ENCODE data around the gene WDR62.
"Not testable (repeated sequence)": the region's sequence is repeated elsewhere in the genome, so short reads cannot be mapped to it uniquely, and the experiment has no call there.

The WDR62 gene

DNA sequence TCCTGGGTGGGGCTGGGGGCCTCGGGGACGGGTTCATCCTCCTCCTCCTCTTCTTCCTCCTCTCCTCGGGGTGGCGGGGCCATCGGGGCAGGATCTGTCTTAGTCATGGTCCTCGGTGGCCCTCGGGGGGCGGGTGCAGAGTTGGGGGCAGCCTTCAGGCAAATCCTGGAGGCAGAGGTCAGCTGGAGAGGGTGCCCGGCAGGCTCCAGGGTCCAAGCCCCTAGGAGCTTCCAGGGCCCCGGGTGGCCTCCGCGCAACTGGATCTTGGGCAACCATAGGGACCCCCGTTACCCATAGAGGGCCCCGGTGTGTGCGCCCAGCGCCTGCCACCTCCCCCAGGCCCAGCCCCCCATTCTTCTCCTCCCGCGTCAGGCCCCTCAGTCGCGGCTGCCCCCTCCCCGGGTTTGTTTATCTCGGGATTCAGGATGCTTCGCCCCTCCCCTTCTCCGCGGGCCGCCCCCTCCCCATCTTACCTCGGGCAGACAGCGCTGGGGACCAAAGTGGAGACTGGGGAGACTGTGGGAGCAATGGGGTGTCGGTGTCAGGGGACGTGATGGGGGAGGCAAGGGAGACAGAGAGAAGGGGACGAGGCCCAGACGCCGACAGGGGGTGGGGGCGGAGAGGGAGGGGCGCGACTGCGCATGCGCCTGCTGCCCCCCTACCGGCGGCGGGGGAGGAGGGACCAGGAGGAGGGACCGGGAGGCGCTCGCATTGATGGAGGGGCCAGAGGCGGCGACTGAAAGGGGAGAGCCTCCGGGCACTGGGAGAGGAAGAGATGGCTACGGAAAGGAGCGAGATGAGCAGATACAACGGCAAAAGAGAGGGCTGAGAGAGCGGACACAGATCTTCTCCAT lies 22.2 kb upstream of the WDR62 start, which contains the start of gene CLIP3:
Gene CLIP3 (minus strand): TSS at position 623 of the 854 bp plus-strand sequence. CDS start 516 bp downstream, at position 107.
- DNase-seq (ENCODE audit: low read depth): no peak

DNA sequence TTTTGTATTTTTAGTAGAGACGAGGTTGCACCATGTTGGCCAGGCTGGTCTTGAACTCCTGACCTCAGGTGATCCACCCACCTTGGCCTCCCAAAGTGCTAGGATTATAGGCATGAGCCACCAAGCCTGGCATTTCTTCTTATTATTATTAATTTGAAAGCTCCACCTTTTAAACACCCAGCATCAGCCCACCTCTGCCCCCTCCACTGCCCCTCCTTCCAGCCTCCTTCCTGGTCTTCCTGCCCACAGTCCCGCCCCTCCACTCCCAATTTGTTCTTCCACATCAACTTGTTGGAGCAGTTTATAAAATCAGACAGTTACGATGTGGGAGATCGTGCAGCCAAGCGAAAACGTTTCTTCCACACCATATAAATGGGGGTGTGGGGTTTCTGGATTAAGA lies 14.2 kb upstream of the WDR62 start:
- DNase-seq (ENCODE audit: low read depth): no peak

DNA sequence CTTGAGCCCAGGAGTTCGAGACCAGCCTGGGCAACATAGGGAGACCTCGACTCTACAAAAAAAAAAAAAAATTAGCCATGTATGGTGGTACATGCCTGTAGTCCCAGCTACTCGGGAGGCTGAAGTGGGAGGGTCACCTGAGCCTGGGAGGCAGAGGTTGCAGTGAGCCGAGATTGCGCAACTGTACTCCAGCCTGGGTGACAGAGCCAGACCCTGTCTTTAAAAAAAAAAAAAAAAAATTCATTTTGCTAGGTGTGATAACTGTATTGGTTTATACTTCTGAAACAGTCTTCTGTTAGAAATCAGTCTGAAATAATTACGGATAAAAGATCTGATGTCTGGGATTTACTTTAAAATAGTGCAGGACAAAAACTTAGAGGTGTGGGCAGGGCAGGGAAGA lies 13.6 kb upstream of the WDR62 start:
- DNase-seq (ENCODE audit: low read depth): not testable (repeated sequence)

DNA sequence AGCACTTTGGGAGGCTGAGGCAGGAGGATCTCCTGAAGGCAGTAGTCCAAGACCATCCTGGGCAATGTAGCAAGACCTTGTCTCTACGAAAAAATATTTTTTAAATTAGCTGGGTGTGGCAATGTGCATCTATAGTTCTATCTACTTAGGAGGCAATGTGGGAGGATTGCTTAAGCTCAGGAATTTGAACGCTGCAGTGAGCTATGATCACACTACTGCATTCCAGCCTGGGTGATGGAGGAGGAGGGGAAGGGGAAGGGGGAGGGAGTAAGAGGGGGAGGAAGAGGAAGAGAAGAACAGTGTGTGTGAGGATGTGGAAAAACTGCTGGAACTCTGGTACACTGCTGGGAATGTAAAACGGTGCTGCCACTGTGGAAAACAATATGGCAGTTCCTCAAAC lies 12.9 kb upstream of the WDR62 start:
- DNase-seq (ENCODE audit: low read depth): no peak

- DNase-seq (ENCODE audit: low read depth): no peak
Observed at GRCh38 chr19:36043952-36044351, 10.7 kb upstream of the WDR62 start.

GRCh38 chr19:36046443-36047050 lies 8.2 kb upstream of the WDR62 start:
- no peak for DNase-seq (ENCODE audit: low read depth)

DNA sequence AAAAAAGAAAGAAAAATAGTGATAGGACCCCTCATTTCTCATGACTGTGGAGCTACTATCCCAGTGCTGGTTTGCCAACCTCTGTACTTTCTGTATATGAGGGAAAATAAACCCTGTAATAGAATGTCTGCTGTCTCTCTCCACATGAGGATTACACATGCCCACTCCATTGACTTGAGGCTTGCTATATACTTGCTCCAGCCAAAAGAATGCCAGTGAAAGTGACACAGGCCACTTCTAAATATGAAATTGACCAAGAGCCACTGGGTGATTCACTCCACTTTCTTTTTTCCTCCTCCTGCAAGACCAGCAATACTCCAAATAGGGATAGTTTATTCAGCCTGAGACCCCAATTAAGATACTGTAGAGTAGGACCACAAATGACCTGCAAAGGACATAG lies 6.9 kb upstream of the WDR62 start:
- DNase-seq (ENCODE audit: low read depth): no peak

DNA sequence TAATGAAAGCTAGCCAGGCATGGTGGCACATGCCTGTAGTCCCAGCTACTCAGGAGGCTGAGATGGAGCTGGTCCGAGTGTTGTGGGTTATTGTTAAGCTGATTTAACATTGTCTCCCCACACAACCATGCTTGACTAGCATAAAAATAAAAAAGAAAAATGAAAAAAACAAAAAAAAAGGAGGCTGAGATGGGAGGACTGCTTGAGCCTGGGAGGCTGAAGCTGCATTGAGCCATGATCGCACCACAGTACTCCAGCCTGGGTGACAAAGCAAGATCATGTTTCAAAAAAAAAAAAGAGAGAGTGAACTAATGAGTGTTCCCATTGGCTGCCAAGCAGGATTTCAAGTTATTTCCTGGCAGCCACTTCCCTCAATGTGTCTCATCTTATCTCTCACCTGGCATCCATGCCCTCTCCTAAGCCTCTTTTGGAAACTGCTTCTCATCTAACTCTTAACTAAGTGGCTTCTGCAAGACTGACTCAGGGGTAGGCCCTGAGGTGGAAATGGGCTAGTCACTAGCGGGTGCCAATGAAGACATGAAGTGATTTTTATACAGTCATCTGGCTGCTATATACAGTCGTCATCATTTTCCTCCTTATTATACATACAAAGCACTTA lies 5.5 kb upstream of the WDR62 start:
- no peak for DNase-seq (ENCODE audit: low read depth)

DNA sequence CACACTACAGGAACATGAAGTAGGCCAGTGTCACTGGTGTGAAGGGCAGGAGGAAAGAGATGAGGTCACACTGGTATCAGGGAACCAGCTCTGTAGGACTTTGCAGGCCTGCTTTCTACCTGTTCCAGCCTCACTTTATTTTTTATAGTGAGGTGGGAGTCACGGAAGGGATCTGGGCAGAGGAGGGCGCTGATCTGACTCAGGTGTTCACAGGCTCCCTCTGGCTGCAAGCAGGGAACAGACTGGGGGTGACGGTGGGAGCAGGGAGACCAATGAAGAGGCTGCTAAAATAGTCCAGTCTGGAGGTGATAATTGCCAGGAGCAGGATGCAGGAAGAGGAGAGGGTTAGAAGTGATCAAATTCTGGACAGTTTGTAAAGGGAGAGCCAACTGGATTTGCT lies 3.5 kb upstream of the WDR62 start:
- DNase-seq (ENCODE audit: low read depth): no peak

DNA sequence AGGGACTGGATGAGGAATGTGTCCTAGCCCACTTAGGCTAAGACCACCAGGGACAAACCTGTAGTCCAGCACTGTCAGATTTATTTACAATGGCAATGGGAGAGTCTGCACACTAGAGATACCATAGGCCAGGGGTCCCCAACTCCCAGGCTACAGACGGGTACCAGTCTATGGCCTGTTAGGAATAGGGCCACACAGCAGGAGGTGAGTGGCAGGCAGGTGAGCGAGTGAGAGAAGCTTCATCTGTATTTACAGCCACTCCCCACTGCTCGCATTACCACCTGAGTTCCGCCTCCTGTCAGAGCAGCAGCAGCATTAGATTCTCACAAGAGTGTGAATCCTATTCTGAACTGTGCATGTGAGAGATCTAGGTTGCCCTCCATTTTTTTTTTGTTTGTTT lies 3.1 kb upstream of the WDR62 start:
- DNase-seq (ENCODE audit: low read depth): no peak

GRCh38 chr19:36054119-36054732 lies 471 bp upstream of the WDR62 start, which contains the start of gene THAP8:
THAP8 (minus strand) TSS chr19:36054285; CDS start chr19:36054217, 68 bp downstream.
- peak; percentile 100 for DNase-seq (ENCODE audit: low read depth)

DNA sequence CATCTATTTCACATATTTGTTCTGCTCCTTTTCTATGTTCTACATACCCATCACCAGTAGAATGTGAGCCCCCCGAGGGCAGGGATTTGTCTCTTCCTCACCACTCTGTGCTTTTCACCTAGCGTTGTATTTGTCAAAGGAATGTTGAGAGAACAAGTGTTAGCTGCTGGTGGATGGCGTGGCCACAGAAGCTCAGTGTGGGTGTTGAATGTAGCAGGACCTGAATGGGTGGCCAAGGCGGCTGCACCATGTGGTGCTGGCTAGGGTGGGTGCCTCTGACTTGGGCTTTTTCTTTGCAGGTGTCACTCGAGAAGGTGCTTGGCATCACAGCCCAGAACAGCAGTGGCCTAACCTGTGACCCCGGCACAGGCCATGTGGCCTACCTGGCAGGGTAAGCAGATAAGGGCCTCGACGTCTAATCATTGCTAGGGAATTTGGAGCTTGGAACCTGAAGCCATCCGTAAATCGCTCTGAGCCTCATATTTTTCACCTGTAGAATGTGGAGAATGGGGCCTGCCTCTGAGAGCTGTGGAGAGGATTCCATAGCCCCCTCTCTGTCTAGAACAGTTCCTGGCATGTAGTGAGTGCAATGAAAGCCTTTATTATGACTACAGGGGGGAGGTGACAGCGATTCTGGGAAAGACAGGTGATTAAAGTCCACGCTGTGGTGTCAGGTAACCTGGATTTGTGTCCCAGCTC lies 3.9 kb downstream of the WDR62 start:
- no peak for DNase-seq (ENCODE audit: low read depth)

GRCh38 chr19:36059180-36059910 lies 4.6 kb downstream of the WDR62 start:
- no peak for DNase-seq (ENCODE audit: low read depth)

GRCh38 chr19:36060430-36060829 lies 5.7 kb downstream of the WDR62 start:
- no peak for DNase-seq (ENCODE audit: low read depth)

- no peak for DNase-seq (ENCODE audit: low read depth)
Observed at GRCh38 chr19:36061367-36061766, 6.7 kb downstream of the WDR62 start.

- DNase-seq (ENCODE audit: low read depth): no peak
Observed at GRCh38 chr19:36064826-36065225, 10.1 kb downstream of the WDR62 start.

GRCh38 chr19:36067681-36068080 lies 13.0 kb downstream of the WDR62 start:
- no peak for DNase-seq (ENCODE audit: low read depth)

- not testable (repeated sequence) for DNase-seq (ENCODE audit: low read depth)
Observed at GRCh38 chr19:36068810-36069499, 14.3 kb downstream of the WDR62 start.

DNA sequence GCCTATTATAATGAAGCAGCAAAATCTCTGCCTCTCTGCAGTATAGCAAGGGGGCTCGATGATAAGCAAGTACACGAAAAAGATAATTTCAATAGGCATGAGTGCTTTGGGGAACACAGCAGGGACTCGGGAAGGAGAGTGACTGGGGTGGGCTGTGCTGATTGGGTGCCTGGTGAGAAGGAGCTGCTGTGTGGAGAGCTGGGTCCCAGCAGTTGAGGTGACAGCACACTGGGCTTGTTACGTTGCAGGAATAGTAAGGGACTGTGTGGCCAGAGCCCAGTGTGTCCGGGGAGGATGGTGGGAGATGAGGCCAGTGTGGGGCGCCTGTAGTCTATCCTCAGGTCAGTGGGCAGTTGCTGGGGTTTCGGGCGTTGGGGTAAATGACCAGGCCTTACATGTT lies 17.4 kb downstream of the WDR62 start:
- DNase-seq (ENCODE audit: low read depth): no peak

GRCh38 chr19:36073121-36073876 lies 18.6 kb downstream of the WDR62 start:
- DNase-seq (ENCODE audit: low read depth): no peak

Measured in T follicular helper cell (primary cell).